GM21515 (cell line): ENCODE results near the gene SYNCRIP.
A peak's percentile ranks its signal among the peaks of the same experiment; 100 is the strongest.
"Not testable (repeated sequence)": the region's sequence is repeated elsewhere in the genome, so short reads cannot be mapped to it uniquely, and the experiment has no call there.

Source experiments
- ATAC-seq: cut with Tn5 transposase; IDR thresholded peaks from one replicate; pipeline ENCODE4 v1.9.1; 2021; ENCODE audit not compliant: unreplicated experiment

The SYNCRIP gene

DNA sequence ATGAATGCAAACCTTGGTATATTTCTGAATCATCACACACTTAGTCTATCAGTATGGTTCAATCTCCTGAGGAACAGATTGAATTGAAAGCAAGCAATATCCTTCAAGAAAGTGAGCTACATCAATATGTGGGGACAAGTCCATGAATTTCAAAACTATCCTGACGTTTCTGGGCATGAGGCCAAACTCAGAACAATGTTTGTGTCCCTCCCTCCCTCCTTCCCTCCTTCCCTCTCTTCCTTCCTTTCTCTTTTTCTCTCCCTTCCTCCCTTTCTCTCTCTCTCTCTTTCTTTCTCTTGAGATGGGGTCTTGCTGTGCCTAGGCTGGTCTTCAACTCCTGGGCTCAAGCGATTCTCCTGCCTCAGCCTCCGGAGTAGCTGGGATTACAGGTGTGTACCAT lies 27.9 kb upstream of the SYNCRIP start:
- peak; percentile 5 for ATAC-seq

DNA sequence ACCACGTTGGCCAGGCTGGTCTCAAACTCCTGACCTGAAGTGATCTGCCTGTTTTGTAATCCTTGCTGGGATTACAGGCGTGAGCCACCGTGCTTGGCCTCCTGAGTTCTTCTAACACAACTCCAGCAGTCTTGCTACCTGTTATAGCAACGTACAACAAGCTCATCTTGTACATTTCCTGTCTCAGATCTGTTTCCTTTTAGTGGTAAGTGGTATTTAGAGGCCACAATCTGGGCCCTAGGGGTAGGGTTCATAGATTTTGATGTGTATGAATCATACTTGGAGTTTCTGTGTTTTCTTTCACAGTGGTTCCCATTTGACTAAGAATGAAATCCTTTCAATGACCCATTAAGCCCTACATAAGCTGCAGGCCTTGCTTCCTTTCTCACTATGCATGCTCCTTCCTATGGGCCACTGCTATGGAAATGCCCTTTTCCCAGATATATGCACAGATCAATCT lies 27.1 kb upstream of the SYNCRIP start:
- ATAC-seq: peak; percentile 98

DNA sequence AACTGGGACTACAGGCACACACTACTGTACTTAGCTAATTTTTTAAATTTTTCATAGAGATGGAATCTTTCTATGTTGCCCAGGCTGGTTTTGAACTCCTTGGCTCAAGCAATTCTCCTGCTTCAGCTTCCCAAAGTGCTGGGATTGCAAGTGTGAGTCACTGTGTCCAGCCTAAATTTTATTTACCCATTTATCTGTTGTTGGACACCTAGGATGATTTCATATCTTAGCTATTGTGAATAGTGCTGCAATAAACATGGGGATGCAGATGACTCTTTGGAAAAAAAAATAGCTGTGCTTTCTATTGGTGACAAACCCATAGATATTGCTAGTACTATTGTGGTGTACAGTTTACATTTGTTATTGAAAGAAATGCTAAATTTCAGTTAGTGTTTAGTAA lies 19.6 kb upstream of the SYNCRIP start:
- no peak for ATAC-seq

DNA sequence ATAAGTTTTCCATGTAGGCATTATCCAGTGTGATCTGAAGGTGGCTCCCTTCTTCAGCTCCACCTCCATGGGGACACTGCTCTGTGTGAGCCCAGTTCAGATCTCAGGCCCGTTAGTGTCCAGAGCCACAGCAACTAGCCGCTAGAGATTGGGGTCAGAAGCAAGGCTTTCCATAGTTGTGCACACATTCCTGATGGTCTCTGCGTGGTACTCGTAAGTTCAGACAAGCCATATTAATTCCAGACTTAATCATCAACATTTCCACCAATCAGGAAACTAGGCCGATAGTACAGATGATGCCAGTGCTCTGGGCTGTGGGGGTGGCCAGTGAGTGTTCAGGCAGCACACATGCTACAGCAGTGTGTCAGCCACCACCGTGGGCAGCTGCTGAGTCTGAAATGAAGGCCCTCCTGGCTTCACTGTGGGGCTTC lies 17.5 kb upstream of the SYNCRIP start:
- no peak for ATAC-seq

DNA sequence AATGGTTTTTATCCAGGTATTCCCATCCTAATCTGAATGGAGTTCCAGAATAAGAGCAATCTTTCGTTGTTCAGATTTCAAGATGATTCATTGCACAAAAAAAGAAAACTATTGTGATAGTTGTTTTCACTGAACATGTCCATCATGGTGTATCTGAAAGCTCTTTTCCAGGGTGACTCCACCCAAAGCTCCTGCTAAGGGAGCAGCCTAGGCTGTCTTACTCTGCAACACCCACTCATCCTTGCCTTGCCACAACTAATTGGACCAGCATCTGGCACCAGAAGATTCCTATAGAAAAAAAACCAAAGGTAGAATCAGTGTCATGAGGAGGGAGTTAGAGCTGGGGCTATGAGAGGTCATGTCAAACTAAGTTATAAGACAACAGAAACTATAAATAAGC lies 7.9 kb upstream of the SYNCRIP start:
- no peak for ATAC-seq

DNA sequence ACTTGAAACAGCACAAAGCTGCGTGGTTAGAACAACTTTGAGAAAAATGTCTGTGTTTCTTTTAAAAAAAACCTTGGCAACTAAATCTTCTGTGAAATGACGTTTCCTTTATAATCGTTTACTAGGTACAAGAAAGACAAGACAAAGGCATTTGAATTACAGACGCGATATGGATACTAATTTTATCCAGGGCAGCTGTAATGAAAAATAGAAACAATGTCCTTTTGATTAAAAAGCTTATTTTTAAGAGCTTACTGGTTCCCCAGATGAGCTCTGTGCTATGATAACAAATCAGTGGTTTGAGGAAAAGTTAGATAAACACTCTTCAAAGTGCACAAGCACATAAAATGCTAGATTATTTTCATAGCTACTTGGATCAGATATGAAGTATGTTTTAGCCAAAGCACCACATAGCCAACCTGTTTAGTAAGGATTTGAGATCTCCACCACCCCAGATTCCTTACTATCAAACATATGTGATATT lies 1.6 kb upstream of the SYNCRIP start:
- ATAC-seq: no peak

DNA sequence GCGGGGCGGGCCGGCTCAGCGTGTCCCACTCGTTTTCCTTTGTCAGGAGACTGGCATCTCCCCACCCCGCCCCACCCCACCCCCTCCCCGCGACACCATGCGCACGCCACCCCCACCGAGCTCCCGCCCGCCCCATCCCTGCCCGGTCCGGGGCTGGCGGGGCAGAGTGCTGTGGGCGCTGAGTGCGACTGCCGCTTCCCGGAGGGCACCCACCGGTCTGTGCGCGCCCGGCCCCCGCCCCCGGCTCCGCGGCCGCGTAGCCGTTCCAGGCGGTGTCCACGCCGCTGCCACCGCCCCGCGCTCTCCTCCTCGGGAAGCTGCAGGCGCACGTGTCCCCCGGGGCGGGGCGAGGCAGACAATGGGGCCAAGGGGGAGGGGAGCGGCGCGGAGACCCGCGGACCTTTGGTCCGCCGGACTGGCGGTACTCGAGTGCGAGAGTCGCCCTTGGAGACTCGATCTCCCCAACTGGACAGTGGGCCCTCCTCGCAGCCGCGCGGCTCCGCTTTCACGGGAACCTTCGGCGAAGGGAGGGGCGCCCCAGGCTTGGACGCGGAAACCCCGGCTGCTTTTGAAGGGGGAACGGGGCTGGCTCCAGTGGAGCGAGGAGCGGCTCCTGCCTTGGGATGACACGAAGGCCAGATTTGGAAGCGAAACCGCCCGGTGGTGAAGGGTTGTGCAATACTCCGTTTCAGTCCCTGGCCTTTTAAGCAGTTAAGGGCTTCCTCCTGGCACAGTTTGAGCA lies 1.0 kb upstream of the SYNCRIP start:
- ATAC-seq: peak; percentile 56

DNA sequence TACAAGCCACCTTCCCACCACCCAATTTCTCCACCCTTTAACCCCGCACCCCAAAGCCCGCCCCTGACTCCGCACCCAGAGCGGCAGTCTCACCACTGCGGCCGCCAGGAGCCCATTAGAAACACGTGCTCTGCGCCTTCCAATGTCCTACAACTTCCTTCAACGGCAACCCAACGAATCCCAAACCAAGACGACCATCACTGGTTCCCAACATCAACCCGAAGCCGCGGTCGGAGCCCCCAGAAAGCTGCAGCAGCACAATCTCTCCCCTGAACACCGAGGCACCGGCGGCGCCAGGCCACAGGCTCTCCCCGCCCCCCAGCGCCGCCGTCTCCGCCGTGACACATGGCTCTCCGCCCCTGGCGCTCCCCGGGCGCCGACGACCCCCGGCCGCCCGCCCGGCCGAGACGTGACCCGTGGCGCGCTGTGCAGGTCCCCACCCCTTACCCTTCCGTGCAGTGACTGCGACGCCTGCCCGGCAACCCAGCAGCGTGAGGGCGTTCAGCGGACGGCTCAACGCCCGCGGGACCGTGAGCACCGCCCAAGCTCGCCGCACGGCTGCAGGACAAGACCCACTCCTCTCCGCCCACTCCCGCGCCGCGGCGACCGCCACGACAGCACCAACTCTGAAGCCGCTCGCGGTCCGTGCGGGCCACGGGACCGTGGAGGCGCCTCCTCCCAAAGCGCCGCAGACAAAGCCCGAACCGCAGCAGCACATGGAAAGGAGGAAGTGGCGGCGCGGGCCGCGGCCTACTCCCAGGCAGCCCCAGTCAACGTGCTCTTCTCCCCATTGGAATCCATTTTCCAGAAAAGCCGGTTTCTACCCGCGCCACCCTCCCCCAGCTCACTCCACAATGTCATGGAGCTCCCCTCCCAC lies 551 bp downstream of the SYNCRIP start:
- no peak for ATAC-seq

DNA sequence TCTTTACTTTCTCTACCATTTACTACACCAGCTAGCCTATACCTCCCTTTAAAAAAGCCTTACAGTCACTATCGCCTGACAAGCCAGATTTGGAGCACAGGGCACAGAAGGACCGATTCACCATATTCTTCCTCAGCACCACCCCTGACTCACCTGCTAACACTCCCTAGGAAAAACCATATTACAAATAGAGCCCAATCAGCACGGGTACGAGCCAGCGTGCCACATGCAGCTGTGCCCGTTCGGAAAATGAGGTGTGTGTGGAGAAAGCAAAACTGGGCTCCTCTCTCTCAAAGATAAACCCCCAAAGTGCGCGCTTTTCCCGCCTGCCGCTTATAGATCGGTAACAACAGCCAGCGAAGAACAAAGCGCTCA lies 1.2 kb downstream of the SYNCRIP start:
- no peak for ATAC-seq

DNA sequence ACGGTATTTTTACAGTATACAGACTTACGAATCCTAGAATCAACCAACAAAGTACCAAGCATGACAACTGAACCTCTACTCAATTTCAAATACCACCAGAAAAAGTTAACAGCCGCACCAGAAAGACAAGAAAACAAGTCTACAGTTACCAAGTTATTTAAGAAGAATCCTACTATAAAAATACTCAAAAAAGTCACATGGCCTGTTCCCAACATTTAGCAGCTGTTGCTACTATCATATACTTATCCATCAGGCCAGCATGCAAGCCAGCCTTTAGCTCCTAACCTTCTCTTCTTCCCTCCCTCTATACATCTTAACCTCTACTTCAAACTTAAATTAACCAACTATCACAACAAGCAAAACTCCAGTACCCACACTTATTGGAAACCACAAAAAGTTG lies 1.9 kb downstream of the SYNCRIP start:
- no peak for ATAC-seq

DNA sequence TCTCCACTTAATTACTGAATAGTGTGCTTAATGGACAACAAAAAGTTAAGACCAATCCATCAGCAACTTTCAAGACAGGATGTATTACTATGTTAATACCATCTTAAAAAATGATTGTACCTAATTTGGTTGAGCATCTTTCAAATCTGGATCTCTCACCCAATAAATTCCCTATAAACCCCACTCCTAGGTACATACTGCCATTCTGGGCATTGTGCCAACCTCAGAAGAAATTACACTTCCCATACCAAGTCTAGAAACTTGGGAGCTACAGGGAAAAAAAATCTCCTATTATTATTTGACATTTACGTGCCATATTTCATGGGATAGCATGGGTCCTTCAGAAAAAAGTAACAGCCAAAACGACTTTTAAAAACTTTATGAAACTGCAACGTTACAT lies 5.1 kb downstream of the SYNCRIP start:
- no peak for ATAC-seq

DNA sequence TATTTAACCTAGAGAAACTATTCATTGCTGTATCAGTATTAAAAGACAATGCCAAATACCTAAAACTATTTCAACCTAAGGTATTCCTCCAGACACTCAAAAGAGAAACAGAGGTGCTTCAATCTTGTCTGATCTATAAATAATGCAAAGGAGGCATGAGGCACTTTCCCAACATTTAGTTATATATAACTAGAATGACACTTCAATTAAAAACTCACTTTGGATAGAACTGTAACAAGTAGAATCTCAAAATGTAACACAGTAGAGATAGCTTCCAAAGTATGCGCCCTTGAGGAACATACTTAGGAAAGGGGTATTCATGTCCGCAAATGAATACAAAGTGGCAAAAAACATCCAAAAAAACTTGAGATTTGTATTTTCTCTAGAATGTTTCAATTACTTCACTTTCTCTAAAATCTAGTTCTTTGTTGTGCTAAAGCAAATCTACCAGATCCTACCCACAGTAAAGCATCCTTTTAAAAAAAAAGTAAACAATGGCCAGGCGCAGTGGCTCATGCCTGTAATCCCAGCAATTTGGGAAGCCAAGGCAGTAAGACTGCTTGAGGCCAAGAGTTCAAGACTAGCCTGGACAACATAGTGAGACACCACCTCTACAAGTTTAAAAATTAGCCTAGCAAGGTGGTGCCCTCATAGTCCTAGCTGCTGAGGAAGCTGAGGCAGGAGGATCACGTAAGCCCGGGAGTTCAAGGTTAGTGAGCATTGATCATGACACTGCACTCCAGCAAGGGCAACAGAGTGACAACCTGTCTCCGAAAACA lies 10.3 kb downstream of the SYNCRIP start:
- ATAC-seq: no peak

DNA sequence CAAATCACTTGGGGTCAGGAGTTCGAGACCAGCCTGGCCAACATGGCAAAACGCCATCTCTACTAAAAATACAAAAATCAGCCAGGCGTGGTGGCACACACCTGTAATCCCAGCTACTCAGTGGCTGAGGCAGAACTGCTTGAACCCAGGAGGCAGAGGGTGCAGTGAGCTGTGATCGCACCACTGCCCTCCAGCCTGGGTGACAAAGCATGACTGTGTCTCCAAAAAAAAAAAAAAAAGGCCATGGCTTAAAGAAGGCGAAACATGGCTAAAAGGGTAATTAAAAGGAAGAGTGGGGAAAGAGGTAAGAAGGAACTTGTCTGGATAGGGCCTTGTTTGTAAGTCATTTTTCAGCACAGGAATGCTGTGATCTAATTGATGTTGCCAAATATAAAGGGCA lies 11.6 kb downstream of the SYNCRIP start:
- not testable (repeated sequence) for ATAC-seq

DNA sequence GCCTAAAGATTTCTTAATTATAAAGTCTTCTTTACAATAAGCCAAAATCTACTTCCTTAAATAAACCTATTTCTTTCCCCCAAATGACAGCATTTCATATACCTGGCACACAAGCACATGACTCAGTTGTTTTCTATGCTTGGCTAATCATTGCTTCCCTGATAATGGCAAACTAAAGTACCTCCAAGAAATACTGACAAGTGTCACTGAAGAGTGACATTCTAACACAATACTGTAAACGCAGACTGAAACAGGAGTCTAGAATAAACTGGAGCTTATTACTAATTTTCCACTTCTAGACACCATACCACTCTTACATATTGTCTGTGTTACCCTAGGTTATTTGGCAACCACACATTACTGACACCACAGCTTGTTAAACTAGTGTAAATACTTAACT lies 14.3 kb downstream of the SYNCRIP start:
- ATAC-seq: no peak

DNA sequence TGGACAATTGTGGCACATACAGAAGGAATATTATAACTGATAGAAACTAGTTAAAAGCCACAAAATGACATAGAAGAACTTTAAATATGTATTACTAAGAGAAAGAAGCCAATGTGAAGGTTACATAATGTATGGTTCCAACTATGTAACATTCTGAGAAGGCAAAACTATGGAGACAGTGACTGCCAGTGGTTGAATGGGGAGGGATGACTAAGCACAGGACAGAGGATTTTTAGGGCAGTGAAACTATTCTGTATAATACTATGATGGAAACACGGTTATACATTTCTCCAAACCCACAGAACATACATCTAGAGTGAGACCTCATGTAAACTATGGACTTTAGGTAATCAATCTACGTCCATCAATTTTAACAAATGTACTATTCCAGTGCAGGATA lies 22.4 kb downstream of the SYNCRIP start:
- no peak for ATAC-seq

DNA sequence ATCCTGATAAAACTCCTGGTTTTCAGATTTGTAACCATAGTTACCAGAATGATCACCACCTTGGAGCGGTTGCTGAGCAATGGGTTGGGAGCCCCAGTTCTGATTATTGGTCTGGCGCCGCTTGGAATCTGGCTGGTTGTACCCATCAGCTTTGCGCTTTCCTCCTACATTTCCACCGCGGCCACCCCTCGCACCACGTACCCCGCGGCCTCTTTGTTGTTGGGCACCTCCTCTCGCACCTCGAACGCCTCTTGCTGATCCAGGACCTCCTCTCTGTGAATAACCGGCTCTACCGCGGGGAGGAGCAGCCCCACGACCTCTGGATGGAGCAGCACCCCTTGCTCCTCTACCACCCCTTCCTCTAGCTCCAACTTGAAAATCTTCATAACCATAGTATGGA lies 27.9 kb downstream of the SYNCRIP start:
- ATAC-seq: no peak

DNA sequence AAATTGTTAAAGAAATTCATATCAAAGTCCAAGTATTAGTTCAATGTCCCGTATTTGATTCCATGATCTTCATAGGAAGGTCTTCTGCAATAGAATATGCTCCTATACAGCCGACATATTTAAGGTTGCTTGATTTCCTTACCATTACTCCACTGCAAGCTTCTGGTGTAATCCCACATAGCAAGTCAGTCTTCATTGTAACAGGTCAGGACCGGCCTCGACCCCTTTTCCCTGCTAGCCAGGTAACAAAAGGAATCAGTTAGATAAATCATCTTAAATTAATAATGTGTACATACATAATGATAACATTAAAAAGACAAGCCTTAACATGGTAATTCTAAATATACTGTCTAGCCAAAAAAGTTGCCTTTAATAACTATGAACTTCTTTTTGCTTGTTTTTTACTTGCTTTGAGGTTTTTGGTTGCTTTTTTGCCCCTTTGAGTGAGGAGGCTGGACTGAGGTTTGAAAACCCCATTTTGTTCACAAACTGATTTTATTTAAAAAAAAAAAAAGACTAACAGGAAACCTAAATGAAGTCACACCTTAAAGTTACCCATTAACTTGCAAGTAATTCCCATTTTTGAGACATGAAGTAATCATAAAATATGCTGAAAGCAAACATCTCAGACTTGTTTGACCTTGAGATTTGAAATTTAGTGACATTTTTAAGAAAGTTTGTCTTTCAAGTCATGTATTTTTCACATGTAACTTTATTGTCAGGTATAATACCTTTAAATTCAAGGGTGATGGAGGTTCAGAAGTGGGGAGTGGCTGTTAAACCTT lies 29.8 kb downstream of the SYNCRIP start:
- no peak for ATAC-seq

DNA sequence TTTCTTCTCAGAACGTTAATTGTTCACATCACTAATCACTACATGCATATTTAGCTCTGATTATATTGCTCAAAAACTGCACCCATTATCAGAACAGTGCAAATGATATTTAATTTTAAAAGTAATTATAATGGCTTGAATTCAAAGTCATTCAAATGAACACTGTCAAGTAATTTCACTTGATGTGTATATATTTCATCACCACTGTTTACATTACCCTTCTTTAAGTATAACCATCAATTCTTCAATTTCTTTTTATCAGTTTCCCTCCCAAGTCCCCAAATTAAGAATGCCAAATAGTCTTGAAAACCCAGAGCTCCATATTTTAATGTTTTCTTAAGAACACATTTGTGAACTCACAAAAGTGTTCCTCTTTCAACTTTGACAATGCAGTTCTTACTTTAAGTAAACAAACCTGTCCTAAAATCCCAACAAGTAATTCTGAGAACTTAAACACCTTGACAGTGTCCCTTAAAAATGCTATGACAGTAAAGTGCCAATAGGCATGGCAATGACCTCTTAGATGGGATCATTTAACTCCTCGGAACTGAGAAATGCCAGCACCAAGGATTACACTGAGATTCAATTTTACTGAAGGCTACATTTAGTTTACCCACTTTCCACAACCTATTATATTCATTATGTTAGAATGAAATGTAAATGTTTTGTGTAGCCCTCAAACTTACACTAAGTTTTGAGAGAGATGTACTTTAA lies 32.3 kb downstream of the SYNCRIP start:
- ATAC-seq: no peak

DNA sequence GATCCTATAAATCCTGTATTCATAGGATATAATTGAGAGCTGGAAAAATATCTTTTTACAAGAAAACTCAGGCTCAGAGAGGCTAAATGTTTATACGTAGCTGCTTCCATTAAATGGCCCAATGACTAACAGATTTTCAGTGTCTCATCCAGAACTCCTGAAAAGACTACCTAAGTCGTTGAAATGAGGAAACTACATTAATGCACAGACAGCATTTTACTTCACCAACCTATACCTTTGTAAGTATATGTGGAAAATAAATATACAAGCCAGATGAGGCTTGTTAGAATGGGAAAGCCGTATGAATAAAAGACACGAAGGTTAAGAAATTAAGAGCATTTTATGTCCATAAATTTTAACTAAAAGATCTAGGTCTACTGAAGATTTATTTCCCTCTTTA lies 40.6 kb downstream of the SYNCRIP start:
- ATAC-seq: no peak

DNA sequence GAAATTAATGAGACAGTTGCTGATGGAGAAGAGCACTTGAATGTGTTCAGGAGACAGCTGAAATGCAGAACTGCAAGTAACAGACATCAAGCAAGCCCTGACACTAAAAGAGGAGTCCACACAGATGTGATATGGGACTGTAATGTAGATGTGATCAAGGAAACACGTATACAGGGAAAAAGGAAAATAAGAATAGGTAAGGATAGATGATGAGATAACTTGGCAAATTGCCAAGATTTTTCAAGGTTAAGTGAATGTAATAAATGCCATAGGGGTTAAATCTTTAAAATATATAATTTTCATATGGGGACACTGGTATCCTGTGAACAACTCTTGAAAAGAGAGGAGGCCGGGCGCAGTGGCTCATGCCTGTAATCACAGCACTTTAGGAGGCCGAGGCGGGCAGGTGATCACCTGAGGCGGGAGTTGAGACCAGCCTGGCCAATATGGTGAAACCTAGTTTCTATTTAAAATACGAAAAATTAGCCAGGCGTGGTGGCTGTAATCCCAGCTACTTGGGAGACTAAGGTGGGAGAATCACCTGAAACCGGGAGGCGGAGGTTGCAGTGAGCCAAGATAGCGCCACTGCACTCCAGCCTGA lies 41.9 kb downstream of the SYNCRIP start:
- no peak for ATAC-seq
